ENCODE results near the gene RALGPS1. TPM values are rescaled to one million over a fixed set of nuclear protein-coding genes. Genes with fewer than 3 reads are reported as not detected.

Gene RALGPS1
- total RNA-seq, 1 experiment from 2014 or later: 28.5 TPM

DNA sequence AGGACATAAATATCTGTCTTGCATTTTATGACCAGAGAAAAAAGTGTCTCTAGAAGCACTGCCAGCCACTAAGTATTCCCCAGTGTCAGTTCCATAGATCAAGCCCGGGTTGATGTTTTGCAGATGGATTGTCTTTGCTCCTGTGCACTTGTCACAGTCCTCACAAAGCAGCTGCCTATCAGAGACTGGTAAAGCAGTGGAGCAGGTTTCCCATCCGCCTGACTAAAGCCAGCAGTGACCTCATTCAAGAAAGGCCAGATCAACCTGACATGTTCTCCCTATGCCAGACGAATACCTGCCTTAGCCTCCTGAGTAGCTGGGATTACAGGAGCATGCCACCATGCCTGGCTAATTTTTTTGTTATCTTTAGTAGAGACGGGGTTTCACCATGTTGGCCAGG, 323.2 kb downstream of the RALGPS1 start (continued):
- TF ChIP-seq ZMAT4 (CRISPR knock-in tag; IDR thresholded peaks at IDR 0.05): no peak
- TF ChIP-seq NR3C1 (CRISPR knock-in tag; conservative IDR thresholded peaks at IDR 0.05; ENCODE audit: low read depth): no peak
- TF ChIP-seq RORB (CRISPR knock-in tag; IDR thresholded peaks at IDR 0.05): no peak
- no peak for TF ChIP-seq ZNF396 (CRISPR knock-in tag; IDR thresholded peaks at IDR 0.05; ENCODE audit: borderline replicate concordance)
- TF ChIP-seq ZNF263 (CRISPR knock-in tag; IDR thresholded peaks at IDR 0.05; ENCODE audit: low read depth): no peak
- TF ChIP-seq, protein P1, sequence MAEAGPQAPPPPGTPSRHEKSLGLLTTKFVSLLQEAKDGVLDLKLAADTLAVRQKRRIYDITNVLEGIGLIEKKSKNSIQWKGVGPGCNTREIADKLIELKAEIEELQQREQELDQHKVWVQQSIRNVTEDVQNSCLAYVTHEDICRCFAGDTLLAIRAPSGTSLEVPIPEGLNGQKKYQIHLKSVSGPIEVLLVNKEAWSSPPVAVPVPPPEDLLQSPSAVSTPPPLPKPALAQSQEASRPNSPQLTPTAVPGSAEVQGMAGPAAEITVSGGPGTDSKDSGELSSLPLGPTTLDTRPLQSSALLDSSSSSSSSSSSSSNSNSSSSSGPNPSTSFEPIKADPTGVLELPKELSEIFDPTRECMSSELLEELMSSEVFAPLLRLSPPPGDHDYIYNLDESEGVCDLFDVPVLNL (CRISPR knock-in tag; IDR thresholded peaks at IDR 0.05; ENCODE audit: borderline replicate concordance, low read depth): no peak

DNA sequence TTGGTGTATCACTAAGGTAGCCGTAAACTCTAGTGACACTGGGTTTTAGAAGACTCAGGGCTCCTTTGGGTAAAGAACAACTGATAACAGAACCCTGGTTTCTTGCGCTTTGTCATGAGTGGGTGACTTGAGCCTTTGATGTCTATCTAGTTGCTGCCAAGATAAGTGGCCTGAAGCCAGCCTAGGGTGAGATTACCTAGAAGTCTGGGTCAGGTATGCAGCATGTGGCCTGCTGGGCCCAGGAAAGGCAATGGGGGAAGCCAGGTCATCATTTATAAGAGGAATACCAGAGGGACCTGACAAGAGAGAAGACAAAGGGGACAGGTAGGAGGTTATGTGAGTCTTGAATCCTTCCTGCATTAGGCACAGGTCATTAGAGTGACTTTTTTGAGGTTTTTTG, 326.8 kb downstream of the RALGPS1 start:
- no peak for ATAC-seq
- no peak for DNase-seq (ENCODE audit: low spot score)
- CTCF ChIA-PET: interaction anchor here (0.7 to 1.3 kb wide), 3 partner anchors 18 to 128 kb away, joined by 3 to 4 read pairs (median 3); no protein-coding TSS in a partner anchor
- no peaks in the 10 kb centered on the region for H3K9me3 Mint-ChIP-seq
- peaks cover 2% of the 10 kb centered on the region; the same call in 1 of the 2 replicates for H3K36me3 Mint-ChIP-seq
- H3K4me1 Mint-ChIP-seq: peaks cover 39% of the 10 kb centered on the region
- no peak overlapping the region for H3K4me3 Mint-ChIP-seq
- H3K27me3 Mint-ChIP-seq (ENCODE audit: low read depth): no peaks in the 10 kb centered on the region
- POLR2A ChIA-PET: interaction anchor here (0.7 kb wide), 1 partner anchor 11 kb away, joined by 3 read pairs; no protein-coding TSS in a partner anchor
- TF ChIP-seq ETV6 (CRISPR knock-in tag; IDR thresholded peaks at IDR 0.05) (no peak), ZSCAN18 (CRISPR knock-in tag; IDR thresholded peaks at IDR 0.05) (no peak), MAX (CRISPR knock-in tag; IDR thresholded peaks at IDR 0.05) (0 out of 2 replicates have a peak, but pooled peaks have one; percentile 21)
- peak overlapping the region; percentile 88 for H3K27ac Mint-ChIP-seq

DNA sequence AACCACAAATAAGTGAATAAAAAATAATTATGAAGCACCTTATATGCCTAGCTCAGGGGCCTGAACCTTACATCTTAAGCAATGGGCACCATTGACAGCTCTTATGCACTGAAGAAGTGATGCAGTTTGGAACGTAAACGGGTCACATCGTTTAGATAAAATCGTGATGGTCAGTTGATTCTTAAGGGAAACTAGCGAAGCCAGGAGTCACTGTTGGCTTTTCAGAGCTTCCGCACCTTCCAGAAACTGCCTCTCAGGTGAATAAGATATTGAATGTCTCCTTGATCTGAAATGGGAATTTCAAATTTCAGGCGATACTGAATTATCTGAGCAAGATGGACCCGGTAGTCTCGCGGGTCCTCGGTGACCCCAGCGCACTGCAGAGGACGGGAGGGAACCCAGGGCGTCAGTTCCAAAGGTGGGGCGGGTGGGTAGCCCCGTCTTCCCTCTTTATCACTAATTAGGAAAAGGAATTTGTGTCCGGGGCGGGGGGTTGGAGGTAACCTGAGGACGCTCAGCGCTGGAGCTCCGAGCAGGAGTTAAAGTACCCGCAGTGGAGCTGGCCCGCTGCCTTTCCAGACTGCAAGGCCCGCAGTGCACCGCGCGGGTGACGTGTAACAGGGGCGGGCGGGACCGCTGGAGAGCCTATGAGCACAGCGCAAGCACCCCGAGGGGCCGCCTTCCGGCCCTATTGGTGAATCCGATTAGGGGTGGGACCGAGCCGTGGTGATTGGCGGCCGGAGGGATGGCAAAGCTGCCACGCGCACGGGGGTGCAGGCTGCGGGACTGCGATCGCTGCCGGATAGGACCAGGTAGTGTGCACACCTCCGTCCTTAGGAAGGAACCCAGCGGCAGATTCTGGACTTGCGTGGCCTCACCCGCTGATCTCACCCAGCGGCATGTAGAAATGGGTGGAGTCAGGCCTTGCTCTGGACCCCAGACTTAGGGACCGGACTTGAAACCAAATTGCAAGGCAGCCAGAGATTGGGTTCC, 330.3 kb downstream of the RALGPS1 start:
- peak overlapping the region; percentile 96 for H3K27ac Mint-ChIP-seq
- H3K9me3 Mint-ChIP-seq: no peaks in the 10 kb centered on the region
- H3K4me3 Mint-ChIP-seq: peak overlapping the region; percentile 87
- CTCF ChIA-PET: interaction anchor here (1.6 to 1.9 kb wide), 3 partner anchors 20 to 152 kb away, joined by 7 to 21 read pairs (median 9); partner anchors contain the start of gene SLC2A8
- POLR2A ChIA-PET: interaction anchor here (1.0 to 1.4 kb wide), 3 partner anchors 8 to 21 kb away, joined by 3 to 15 read pairs (median 6); no protein-coding TSS in a partner anchor
- peaks cover 3% of the 10 kb centered on the region for H3K36me3 Mint-ChIP-seq
- peak; percentile 99 for ATAC-seq
- peaks cover 52% of the 10 kb centered on the region for H3K4me1 Mint-ChIP-seq
- DNase-seq (ENCODE audit: low spot score): peak; percentile 99
- no peaks in the 10 kb centered on the region for H3K27me3 Mint-ChIP-seq (ENCODE audit: low read depth)
- TF ChIP-seq EMX1 (CRISPR knock-in tag; IDR thresholded peaks at IDR 0.05): no peak
- TF ChIP-seq, protein P2, sequence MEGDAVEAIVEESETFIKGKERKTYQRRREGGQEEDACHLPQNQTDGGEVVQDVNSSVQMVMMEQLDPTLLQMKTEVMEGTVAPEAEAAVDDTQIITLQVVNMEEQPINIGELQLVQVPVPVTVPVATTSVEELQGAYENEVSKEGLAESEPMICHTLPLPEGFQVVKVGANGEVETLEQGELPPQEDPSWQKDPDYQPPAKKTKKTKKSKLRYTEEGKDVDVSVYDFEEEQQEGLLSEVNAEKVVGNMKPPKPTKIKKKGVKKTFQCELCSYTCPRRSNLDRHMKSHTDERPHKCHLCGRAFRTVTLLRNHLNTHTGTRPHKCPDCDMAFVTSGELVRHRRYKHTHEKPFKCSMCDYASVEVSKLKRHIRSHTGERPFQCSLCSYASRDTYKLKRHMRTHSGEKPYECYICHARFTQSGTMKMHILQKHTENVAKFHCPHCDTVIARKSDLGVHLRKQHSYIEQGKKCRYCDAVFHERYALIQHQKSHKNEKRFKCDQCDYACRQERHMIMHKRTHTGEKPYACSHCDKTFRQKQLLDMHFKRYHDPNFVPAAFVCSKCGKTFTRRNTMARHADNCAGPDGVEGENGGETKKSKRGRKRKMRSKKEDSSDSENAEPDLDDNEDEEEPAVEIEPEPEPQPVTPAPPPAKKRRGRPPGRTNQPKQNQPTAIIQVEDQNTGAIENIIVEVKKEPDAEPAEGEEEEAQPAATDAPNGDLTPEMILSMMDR (IDR thresholded peaks at IDR 0.05): no peak
- 0 out of 2 replicates have a peak, but pooled peaks have one; percentile 37 for TF ChIP-seq FOXK1 (CRISPR knock-in tag; IDR thresholded peaks at IDR 0.05)
- TF ChIP-seq IRF2 (CRISPR knock-in tag; IDR thresholded peaks at IDR 0.05; ENCODE audit: borderline replicate concordance, low read depth): no peak
- TF ChIP-seq ETV6 (CRISPR knock-in tag; IDR thresholded peaks at IDR 0.05): peak; percentile 68; the same call in 1 of the 2 replicates
- TF ChIP-seq PRDM15 (CRISPR knock-in tag; IDR thresholded peaks at IDR 0.05): no peak
- TF ChIP-seq RORB (CRISPR knock-in tag; IDR thresholded peaks at IDR 0.05): no peak
- TF ChIP-seq CREB1 (CRISPR knock-in tag; IDR thresholded peaks at IDR 0.05): no peak
- TF ChIP-seq SP1 (CRISPR knock-in tag; conservative IDR thresholded peaks at IDR 0.05): peak; percentile 89
- TF ChIP-seq AFF4 (CRISPR knock-in tag; IDR thresholded peaks at IDR 0.05; ENCODE audit: borderline replicate concordance): no peak
